NCI-H524 treated with DMSO at 0.1 percent for 48 hours (cell line): ENCODE results near the gene MCM8.

Experiments
- DNase-seq: peaks from one replicate; lab custom pipeline; 2025; lab: John Stamatoyannopoulos, UW

Gene MCM8

DNA sequence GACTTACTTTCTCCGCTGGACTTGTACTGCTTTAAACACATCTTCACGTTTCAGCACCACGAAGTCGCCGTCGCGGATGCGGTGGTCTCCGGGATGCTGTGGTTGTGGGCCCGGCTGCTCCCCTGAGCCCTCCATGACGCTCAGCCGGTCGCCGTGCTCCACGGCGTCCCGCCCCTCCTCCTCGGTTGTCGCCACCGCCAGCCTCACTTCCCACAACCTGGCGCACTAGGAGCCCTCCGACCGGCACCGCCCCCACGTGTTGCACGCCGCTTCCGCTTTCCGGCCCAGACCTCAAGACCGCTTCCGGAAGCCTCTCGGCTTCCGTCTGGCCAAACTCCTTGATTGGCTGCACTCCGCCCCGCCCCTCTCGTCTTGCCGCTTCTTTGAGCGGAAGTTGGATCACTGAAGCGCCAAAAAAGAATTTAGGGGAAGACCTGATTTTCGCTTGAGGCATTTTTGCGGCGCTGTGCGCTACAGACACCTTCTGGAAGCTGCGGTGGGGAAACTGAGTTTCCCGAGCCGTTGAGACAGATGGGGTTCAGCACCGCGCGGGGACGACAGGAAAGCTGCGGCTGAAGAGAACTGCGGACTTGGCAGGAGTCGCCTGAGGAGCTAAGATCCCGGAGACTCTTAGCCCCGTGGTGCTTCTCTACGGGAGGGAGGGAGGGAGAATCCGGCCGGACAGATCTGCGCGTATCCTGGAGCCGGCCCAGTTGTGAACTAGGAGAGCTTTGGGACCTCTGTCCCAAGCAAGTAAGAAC is at the start of gene MCM8, which contains the start of gene TRMT6:
MCM8 (plus strand) TSS at position 382 of the 761 bp plus-strand sequence. CDS start 1,364 bp downstream, outside the sequence.
TRMT6 (minus strand) TSS at position 263 of the 761 bp plus-strand sequence; CDS start at position 135, 128 bp downstream.
- DNase-seq = peak; percentile 97

DNA sequence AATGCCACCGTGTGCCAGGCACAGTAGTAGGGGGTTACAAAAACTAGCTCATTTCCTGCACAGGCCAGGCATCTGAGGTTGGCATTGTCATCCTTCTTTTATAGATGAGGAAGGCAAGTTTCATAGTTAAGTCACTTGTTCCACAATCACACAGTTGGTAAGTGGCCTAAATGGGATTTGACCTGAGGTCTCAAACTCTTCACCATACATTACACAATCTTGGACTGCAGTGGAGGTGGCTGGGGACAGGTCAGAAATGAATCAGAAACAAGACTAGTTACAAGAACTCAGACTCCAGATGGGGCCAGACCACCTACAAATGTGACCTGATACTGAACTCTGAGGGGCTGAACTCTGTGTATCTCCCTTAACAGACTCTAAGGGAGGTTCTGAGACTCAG is 49.5 kb upstream of the MCM8 start:
- no peak for DNase-seq

DNA sequence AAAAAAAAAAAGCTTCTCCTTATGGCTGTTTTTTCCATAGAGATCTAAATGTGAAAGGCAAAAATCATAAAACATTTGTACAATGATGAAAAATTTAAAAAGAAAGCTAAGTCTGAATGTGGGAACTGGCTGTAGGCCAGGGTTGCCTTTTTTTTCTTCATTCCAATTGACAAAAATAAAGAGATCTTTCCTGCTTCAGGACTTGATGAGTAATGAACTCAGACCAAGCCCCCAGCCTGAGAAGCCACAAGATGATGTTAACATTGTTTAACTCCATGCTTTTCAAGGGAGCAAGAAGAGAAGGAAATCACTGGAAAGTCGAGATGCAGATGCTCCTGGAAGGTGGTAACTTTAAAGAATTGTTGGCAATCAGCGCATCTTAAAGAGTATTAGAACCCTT is 41.5 kb upstream of the MCM8 start:
- DNase-seq = no peak

DNA sequence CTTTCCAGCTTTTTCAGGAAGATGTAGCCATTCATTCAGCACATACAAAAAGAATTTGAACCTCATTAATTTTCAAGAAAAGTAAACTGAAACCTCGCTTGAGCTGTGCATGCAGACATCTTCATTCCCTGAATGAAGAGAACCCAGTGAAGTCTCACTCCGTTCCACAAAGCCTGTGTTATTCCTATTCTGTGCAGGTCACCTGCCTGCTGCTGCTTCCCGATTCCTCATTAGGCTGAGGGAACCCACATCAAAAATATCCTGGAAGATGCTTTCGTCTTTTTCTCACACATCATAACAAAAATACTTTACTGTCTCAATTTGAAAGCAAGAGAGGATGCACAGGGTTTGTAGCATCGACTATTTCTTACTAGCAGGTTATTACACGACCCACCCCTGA is 40.3 kb upstream of the MCM8 start:
- DNase-seq = no peak

DNA sequence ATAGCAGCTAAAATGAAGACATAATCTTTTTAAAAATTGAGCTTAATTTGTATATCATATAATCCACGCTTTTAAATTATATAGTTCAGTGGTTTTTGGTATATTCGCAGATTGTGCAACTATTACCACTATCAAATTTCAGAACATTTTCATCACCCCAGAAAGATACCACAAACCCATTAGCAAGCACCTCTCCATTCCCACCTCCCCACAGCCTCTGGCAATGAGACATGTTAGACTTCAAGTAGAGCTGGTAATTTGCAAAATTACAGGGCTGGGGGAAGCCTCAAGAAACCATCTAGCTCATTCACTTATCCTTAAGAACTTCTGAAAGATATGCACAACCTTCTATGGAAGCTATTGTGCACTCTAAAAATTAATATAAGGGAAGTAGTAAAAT is 37.3 kb upstream of the MCM8 start:
- DNase-seq = no peak

DNA sequence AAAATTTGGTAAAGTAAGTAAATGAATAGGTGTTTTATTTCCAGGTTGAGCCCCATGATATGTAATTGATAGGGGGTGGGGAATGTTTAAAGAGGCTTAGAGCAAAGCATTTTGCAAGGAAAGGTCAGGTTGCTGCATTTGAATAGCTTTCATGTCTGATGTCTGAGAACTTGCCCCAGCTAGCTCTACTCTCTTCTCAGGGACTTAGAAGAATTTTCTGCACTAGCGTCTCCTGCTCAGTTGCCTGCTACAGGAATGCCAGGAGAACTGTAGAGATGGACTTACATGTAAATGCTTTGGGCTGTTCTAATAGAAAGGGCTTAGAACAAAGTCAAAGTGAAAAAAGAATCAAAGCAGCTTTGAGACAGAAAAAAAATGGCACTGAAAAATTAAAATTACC is 35.6 kb upstream of the MCM8 start:
- DNase-seq = no peak

DNA sequence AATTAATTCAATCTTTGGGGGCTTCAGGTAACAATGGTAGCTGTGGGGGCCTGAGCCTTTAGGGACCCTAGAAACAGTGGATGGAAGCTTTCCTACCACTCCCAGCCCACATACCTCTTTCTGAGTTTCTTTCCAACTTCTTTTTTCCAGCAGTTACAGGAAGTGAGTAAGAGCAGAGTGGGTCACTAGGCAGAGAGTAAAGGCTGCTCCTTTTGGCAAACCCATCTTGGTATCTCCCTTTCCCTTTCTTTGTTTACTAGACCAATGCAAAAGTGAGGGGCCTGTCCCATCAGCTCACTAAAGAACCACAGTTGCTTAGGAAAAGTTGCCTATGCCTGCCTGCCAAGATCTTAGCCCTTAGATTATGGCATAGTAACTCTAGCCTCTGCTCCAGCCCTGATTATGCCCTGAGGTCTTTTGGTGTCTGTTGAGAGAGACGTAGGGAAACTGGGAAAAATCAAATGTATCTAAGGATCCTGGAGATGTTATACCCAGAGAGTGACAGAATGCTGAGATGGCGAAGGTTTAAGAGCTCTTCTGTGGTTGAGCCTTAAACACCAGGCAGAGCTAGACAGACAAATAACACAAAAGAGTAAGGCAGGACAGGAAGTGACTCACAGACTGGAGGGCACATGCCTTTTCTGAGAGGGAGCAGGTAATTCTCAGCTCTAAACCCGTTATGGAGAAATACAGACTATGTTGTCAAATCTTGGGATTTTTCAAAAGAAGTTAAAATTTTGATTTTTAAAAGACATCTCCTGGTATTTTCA is 31.4 kb upstream of the MCM8 start:
- DNase-seq = no peak

DNA sequence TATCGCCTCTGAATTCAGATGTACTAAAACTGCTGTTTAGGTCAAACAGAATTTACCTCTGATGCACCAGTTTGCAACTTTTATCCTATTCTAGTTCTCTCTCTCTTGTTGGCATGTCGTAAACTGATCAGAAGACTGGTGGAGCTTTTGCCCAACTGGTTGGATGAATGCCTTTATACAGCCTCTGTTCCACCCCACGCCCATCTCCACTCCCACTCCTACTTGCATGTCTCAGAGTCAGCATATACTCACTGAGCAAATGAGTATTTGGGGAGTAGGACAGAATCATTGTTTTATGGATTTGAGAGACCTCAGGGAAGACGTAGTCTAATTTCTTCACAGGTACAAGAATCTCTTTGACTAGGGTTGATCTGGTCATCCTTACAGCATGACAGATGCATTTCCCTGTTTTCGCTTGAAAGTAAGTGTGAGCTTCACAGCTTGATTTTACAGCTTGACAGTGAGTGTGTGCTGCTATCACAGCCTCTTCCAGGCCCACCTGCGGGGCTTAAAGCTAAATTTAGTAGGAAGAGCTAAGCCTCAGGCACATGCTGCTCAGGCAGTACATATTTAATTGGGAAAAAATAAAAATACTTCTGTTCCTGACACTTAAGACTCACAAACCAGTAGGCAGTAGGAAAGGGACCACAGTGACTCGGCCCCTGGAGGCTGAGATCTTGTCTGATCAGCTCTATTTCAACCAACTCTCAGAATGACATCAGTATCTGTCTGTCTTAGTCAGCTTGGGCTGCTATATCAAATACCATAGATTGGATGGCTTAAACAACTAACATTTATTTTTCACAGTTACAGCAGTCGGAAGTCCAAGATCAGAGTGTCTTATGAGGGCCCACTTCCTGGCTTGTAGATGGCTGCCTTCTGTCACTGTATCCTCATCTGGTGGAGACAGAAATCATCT is 30.6 kb upstream of the MCM8 start:
- DNase-seq = no peak

DNA sequence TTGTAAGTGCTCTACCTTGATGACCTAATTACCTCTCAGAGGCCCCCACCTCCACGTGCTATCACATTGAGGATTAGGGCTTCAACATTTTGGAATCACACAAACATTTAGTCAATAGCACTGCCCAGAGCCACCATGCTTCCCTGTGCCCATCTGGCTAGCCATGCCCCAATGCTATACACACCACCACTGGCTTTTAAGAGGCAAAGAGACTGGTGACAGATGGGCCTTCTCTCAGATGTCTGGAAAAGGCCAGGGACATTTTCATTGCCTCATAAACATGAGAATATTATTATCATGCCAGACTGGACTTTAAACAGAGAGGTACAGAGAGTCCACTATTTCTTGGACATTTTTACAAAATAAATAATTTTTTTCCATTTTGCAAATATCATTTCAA is 29.9 kb upstream of the MCM8 start:
- DNase-seq = peak; percentile 99

DNA sequence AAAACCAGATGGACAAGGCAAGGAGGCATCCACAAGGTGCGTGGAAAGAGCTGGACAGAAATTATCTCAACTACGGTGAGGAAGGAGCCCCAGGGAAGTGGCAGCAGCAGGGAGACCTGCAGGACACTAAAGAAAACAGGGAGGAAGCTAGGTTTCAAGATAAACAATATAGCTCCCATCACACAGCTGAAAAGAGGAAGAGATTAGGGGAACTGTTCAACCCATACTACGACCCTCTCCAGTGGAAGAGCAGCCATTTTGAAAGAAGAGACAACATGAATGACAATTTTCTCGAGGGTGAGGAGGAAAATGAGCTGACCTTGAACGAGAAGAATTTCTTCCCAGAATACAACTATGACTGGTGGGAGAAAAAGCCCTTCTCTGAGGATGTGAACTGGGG is 27.0 kb upstream of the MCM8 start:
- no peak for DNase-seq

DNA sequence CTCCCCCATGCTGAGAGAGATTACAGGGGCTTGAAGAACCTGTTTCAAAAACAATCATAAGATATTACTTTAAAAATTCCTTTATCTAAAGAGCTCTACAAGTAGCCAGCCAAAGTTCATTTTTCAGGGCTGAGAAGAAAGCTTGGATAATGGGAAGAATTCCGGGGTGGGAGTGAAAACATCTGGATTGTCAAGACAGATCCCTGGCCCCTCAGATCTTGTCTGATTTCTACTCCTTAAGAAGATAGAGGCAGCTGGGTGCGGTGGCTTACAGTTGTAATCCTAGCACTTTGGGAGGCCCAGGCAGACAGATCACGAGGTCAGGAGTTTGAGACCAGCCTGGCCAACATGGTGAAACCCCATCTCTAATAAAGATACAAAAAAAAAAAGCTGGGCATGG is 24.9 kb upstream of the MCM8 start:
- no peak for DNase-seq

DNA sequence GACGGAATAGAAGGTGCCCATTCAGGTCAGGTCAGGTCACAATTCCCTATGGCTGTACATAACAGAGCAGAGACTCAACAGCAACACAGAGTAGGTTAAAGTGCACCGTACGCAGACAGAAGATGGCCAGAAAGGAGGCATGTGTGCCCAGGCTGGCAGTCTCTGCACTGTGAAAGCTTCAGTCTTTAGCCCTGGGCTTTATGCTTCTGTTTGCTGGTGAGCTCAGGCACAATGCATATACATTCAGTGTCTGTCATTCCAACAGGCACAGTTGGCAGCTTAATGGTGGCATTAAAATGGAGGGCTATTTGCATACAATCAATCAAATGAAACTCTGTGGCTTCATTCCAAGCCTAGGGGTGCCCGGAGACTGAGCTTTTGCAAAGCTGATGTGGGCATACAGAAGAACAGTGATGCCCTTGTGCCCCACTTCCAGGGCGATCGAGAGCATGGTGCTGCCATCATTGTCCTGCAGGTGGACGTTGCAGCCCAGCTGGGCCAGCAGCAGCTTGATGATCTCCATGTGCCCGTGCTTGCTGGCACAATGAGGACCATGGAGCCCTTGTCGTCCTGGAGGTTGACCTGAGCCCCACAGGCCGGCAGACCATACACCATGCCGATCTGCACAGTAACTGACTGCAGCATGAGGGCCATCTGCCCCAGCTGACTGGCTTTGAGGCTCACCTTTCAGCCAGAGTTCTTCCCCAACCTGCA is 22.5 kb upstream of the MCM8 start:
- no peak for DNase-seq

DNA sequence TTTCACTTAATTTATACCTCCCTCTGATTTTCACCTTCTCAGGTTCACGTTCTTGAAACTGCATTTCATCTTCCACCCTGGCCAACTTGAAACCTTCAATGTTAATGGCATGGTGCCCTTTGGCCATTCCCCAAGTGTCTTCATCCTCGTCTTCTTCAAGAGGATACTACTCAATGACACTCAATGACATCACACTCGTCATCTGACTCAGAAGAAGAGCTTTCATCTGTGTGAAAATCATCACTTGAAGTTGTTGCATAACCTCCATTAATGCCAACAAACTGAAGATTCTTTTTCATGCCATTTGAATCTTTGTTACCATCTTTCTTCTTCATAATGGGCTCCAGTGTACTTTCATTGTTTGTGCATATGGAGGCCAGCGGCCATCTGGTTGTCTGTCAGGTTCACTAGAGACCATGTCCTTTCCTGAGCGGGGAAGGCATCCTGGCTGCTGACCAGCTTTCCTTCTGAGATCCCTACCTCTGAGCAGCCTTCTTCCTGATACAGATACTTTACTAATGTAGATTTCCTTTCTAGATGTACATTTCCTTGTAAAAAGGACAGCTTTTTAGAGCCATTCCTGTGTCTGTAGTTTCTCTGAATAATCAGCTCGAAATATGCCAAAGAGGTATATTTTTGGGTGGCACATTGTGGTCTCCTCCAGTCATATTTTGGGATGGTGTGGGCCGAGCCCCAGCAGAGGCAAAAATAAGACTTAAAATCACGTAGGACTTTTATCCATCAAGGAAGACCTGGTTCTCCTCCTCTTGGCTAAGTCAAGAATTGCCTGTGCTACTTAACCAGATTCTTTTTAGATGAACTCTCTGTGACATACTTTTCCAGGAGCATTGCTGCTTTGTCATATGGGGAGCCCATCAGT is 21.4 kb upstream of the MCM8 start:
- DNase-seq = no peak

DNA sequence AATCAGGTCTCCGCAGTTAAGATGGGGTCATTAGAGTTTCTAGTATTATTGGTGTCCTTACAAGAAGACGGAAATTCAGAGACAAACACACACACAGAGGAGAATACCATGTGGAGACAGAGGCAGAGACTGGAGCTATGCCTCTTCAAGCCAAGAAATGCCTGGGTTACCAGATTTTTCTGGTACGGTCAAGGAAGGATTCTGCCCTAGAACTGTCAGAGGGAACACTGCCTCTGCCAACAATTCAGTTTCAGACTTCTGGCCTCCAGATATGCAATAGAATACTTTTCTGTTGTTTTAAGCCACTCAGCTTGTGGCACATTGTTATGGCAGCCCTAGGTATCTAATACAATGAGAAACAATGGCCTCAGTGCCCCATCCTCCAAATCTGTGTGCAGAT is 19.0 kb upstream of the MCM8 start:
- DNase-seq = no peak

DNA sequence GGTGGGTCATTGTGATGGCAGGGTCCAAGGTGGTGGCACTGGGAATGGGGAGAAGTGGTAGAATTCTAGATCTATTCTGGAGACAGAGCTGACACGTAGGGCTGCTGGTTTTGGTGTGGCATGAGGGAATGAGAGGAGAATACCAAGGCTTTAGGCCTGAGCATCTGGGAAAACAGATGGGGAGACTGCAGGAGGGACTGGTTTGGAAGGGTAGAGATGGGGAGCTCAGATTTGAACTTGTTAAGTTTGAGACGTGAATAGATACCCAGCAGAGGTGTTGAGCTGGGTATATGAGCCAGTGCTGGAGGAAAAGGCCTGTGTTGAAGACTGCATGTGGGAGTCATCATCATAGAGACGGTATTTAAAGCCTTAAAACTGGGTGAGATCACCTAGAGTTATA is 17.7 kb upstream of the MCM8 start:
- no peak for DNase-seq

DNA sequence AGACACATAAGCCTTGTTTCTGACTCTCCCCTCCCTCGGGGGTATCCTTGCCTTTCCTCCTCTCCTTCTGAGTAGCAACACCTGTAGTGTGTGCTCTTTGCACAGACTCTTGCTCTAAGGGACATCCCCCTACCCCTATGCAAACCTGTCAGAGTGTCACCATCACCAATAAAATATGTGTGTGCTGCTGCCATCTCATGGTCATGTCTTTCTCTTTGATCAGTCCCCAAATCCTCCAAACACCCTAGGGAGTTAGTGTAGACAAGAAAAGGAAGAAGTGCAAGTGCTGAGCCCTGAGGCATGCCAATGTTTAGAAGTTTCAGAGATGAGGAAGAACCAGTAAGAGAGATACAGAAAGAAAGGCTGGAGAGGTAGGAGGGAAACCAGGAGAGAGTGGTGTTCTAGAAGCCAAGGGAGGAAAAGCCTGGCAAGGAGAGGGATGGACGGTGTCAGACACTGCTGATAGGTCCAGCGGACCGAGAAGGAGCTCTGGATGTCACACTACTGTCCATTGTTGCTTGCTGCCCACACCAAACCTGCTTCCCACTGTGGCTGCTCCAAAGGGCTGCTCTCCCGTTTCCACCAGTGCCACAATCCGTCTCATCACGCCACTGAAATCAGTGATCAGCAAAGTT is 16.5 kb upstream of the MCM8 start:
- no peak for DNase-seq

DNA sequence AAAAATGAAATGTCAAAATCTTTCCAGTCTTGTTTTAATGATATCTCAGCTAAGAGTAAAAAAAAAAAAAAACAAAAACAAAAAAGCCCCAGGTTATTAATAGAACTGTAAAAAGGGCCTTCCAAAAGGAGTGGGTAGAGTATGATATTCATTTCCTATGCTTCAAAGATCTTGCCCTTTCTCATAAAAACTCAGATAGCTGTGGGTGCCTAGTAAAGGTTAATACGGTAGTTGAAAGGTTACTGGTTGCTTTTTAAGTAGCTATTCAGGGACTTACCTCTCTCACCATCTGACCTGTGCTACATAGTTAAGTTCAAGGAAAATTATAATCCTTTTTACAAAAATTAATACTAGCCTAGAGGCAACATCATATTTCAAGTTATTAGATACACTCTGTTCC is 15.1 kb upstream of the MCM8 start:
- DNase-seq = no peak

DNA sequence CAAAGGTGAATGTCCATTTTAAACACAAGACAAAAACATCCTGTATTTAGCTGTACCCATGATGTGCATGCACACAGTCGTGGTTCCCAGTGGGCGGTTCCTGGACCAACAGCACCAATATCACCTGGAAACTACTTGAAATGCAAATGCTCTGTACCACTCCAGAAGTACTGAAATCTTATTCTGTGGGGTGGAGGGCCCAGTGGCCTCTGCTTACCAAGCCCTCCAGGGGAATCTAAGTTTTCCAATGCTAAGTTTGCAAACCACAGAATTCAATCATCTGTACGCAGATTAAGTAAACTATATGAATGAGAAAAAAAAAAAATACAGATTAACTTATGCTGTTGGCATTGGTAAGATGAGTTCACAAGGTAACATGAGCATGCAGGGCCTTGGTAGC is 14.2 kb upstream of the MCM8 start:
- DNase-seq = no peak

DNA sequence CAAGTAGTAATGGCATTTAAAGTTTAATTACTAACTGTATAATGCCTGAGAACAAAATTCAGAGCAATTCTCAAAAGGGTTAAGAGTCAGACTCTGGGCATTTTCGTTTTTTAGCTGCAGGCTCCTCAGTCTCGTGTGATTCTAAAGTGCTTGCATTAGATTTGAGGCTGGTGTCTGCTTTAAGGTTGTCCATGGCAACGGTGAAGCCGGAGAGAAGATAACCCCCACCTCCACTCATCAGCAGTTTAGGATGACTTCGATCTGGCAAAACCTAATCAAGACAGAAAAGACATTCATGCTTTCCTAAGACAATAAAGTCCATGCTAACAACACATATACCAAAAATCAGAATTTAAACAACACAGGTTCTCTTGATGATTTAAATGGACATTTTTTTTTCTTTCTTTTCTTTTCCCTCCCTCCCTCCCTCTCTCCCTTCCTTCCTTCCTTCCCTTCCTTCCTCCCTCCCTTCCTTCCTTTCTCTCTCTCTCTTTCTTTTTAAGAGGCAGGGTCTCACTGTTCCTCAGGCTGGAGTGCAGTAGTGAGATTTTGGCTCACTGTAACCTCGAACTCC is 11.9 kb upstream of the MCM8 start:
- no peak for DNase-seq

DNA sequence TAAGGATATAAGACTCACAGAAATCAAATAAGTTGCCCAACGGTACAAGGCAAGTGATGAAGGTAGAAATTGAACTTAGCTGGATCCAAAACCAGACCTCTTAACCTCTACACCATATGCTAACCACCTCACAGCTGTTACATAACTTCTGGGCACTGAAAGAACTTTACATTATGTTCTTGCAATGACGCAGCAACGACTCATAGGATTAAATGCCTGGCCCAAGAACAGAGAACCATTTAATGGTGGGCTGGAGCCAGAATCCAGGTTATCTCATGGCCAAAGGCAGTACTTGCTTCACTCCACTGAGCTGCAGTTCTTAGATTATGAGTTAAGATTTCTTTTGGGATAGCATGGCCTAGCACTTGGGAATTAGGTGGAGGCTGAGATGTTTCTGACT is 4.5 kb upstream of the MCM8 start:
- DNase-seq = no peak
